HepG2 (cell line): ENCODE results near the gene MTA3. TPM values are rescaled to one million over a fixed set of nuclear protein-coding genes. Genes with fewer than 3 reads are reported as not detected.

ENCODE experiments used
- ARID2 ChIP-seq: sonication (generic); formaldehyde crosslinking; IDR thresholded peaks from 2 replicates; pipeline ENCODE4 v1.8.1; 2022; ENCODE audit warnings: mild to moderate bottlenecking, missing genetic modification reagents, borderline replicate concordance
- DPF2 ChIP-seq: sonication (generic); formaldehyde crosslinking; IDR thresholded peaks from 2 replicates; pipeline ENCODE4 v1.4.0; 2020; ENCODE audit warnings: mild to moderate bottlenecking, low read depth, missing genetic modification reagents, borderline replicate concordance
- ETS1 ChIP-seq: sonication (generic); formaldehyde crosslinking; IDR thresholded peaks from 2 replicates; pipeline ENCODE4 v1.4.0; 2020; ENCODE audit warnings: missing genetic modification reagents
- FOXJ3 ChIP-seq: sonication (generic); formaldehyde crosslinking; IDR thresholded peaks from 2 replicates; pipeline ENCODE4 v1.4.0; 2020; ENCODE audit warnings: missing genetic modification reagents, mild to moderate bottlenecking, borderline replicate concordance
- HIC2 ChIP-seq: sonication (generic); formaldehyde crosslinking; IDR thresholded peaks from 2 replicates; pipeline ENCODE4 v1.9.0; 2022; ENCODE audit warnings: low read depth, missing genetic modification reagents
- KAT7 ChIP-seq: IDR thresholded peaks from 2 replicates; pipeline ENCODE4 v1.6.1; 2018; ENCODE audit warnings: borderline replicate concordance, missing compliant biosample characterization
- KDM5B ChIP-seq: sonication (generic); formaldehyde crosslinking; IDR thresholded peaks from 2 replicates; pipeline ENCODE4 v1.4.0; 2020; ENCODE audit warnings: missing genetic modification reagents, mild to moderate bottlenecking, borderline replicate concordance
- KLF15 ChIP-seq: sonication (generic); formaldehyde crosslinking; IDR thresholded peaks from 2 replicates; pipeline ENCODE4 v1.8.1; 2023; ENCODE audit warnings: borderline replicate concordance, mild to moderate bottlenecking, inconsistent platforms, missing genetic modification reagents, mixed read lengths
- MAZ ChIP-seq, 2 experiments: sonication (generic) in 1 of 2; formaldehyde crosslinking in 1 of 2; IDR thresholded peaks; 2 replicates each; pipeline versions ENCODE4 v1.5.0 to v1.6.1; 2012 to 2020; ENCODE audit warnings: low read depth in 2 of 2, mild to moderate bottlenecking in 2 of 2, borderline replicate concordance in 1 of 2, improper control_type of control experiment in 1 of 2, low read length in 1 of 2, missing genetic modification reagents in 1 of 2, moderate library complexity in 1 of 2
- SMAD1 ChIP-seq: sonication (generic); formaldehyde crosslinking; IDR thresholded peaks from 2 replicates; pipeline ENCODE4 v1.4.0; 2020; ENCODE audit warnings: missing genetic modification reagents, low read depth, mild to moderate bottlenecking, borderline replicate concordance
- SNAPC4 ChIP-seq: sonication (generic); formaldehyde crosslinking; IDR thresholded peaks from 2 replicates; pipeline ENCODE4 v1.4.0; 2020; ENCODE audit warnings: mild to moderate bottlenecking, missing genetic modification reagents
- TEAD3 ChIP-seq: optimal IDR thresholded peaks from 2 replicates; pipeline ENCODE3; 2016; ENCODE audit warnings: borderline replicate concordance
- ZIK1 ChIP-seq: sonication (generic); formaldehyde crosslinking; IDR thresholded peaks from 2 replicates; pipeline ENCODE4 v1.5.0; 2020; ENCODE audit warnings: mild to moderate bottlenecking, low read depth, missing genetic modification reagents, borderline replicate concordance
- ZNF124 ChIP-seq: sonication (generic); formaldehyde crosslinking; IDR thresholded peaks from 2 replicates; pipeline ENCODE4 v1.4.0; 2020; ENCODE audit warnings: missing genetic modification reagents
- ZNF235 ChIP-seq: sonication (generic); formaldehyde crosslinking; IDR thresholded peaks from 2 replicates; pipeline ENCODE4 v1.8.1; 2023; ENCODE audit warnings: mild to moderate bottlenecking, missing genetic modification reagents, borderline replicate concordance
- ZNF547 ChIP-seq: sonication (generic); formaldehyde crosslinking; IDR thresholded peaks from 2 replicates; pipeline ENCODE4 v1.5.1; 2020; ENCODE audit warnings: mild to moderate bottlenecking, missing genetic modification reagents
- ZNF549 ChIP-seq: sonication (generic); formaldehyde crosslinking; IDR thresholded peaks from 2 replicates; pipeline ENCODE4 v1.5.0; 2020; ENCODE audit warnings: missing genetic modification reagents
- ZNF615 ChIP-seq: sonication (generic); formaldehyde crosslinking; IDR thresholded peaks from 2 replicates; pipeline ENCODE4 v1.5.0; 2020; ENCODE audit warnings: mild to moderate bottlenecking, missing genetic modification reagents, borderline replicate concordance
- ZNF709 ChIP-seq: sonication (generic); formaldehyde crosslinking; IDR thresholded peaks from 2 replicates; pipeline ENCODE4 v1.5.0; 2020; ENCODE audit warnings: mild to moderate bottlenecking, missing genetic modification reagents
- ZNF747 ChIP-seq: sonication (generic); formaldehyde crosslinking; IDR thresholded peaks from 2 replicates; pipeline ENCODE4 v1.8.1; 2023; ENCODE audit warnings: missing genetic modification reagents, mild to moderate bottlenecking, borderline replicate concordance
- ZNF83 ChIP-seq: sonication (generic); formaldehyde crosslinking; IDR thresholded peaks from 2 replicates; pipeline ENCODE4 v1.4.0; 2020; ENCODE audit warnings: missing genetic modification reagents, mild to moderate bottlenecking, borderline replicate concordance
- polyA plus RNA-seq, 8 experiments: library from polyadenylated mRNA; depleted of rRNA in 3 of 8; stranded (reverse) in 7 of 8; unstranded in 1 of 8; fragments of >200 nt; fragmentation: Illumina TruSeq in 4 of 8; extraction: Trizol in 4 of 8; gene quantifications; 2 replicates each; pipeline versions ENCODE4 v1.2.1 to v1.2.3, GENCODE V29; 2011 to 2016; ENCODE audit warnings: low read depth in 4 of 8, missing spikeins in 1 of 8, mixed read lengths in 1 of 8; ENCODE audit not compliant: insufficient read depth in 1 of 8
- total RNA-seq, 5 experiments: library from RNA; depleted of rRNA; stranded (reverse); fragments of >200 nt; fragmentation: Illumina TruSeq; extraction: Trizol; gene quantifications; 2 replicates each; pipeline ENCODE4 v1.2.3, GENCODE V29; 2016; ENCODE audit warnings: low read depth in 1 of 5

The MTA3 gene
- total and polyA plus RNA-seq, 2 of the 13 experiments (the other 11 are each of a cell fraction or from before 2014, with no cell fraction given): 48.8 to 77.8 TPM

GRCh38 chr2:42787788-42788477 lies 219.5 kb downstream of the MTA3 start (continued):
- TF ChIP-seq ZNF235 (no peak), ZNF124 (CRISPR knock-in tag) (no peak), ETS1 (CRISPR knock-in tag) (no peak), TEAD3 (no peak), KAT7 (CRISPR knock-in tag) (no peak), ZNF83 (CRISPR knock-in tag) (no peak), ZNF615 (CRISPR knock-in tag) (no peak), ZNF709 (CRISPR knock-in tag) (no peak), ZNF547 (CRISPR knock-in tag) (no peak), ZIK1 (no peak), SMAD1 (CRISPR knock-in tag) (no peak), HIC2 (CRISPR knock-in tag) (no peak), KLF15 (CRISPR knock-in tag) (no peak), ZNF747 (CRISPR knock-in tag) (peak; percentile 24; the same call in 1 of the 2 replicates), MAZ (IDR thresholded peaks at IDR 0.05; ENCODE audit: borderline replicate concordance, low read depth, low read length) (0 out of 2 replicates have a peak, but pooled peaks have one; percentile 8), MAZ (CRISPR knock-in tag; IDR thresholded peaks at IDR 0.05; ENCODE audit: low read depth) (peak; percentile 67), KDM5B (CRISPR knock-in tag) (no peak), SNAPC4 (CRISPR knock-in tag) (no peak), ARID2 (CRISPR knock-in tag) (no peak), DPF2 (CRISPR knock-in tag) (peak; percentile 54; the same call in 1 of the 2 replicates), FOXJ3 (peak; percentile 60; the same call in 1 of the 2 replicates), ZNF549 (CRISPR knock-in tag) (no peak)
